Suprapubic skin (tissue), 4 donors: ENCODE results near the gene NOTCH2. TPM values are rescaled to one million over a fixed set of nuclear protein-coding genes. Genes with fewer than 3 reads are reported as not detected.

Source experiments
- DNase-seq, 2 donors: peaks; one replicate each; pipeline ENCODE4 v3.0.0-alpha.2; 2019; ENCODE audit warnings: low spot score in 2 of 2
- H3K27ac ChIP-seq: fragments of 200-600 bp; sonication (generic); one replicate; pipeline ENCODE4 v1.5.1; 2019
- H3K27me3 ChIP-seq: fragments of 200-600 bp; sonication (generic); one replicate; pipeline ENCODE4 v1.5.1; 2019
- H3K36me3 ChIP-seq: fragments of 200-600 bp; sonication (generic); one replicate; pipeline ENCODE4 v1.5.1; 2019
- H3K4me1 ChIP-seq: fragments of 200-600 bp; sonication (generic); one replicate; pipeline ENCODE4 v1.5.1; 2019
- H3K4me3 ChIP-seq: fragments of 200-600 bp; sonication (generic); one replicate; pipeline ENCODE4 v1.5.1; 2019; ENCODE audit warnings: mild to moderate bottlenecking
- H3K9me3 ChIP-seq: fragments of 200-600 bp; sonication (generic); one replicate; pipeline ENCODE4 v1.5.1; 2019
- CTCF ChIP-seq, 2 donors: fragments of 200-600 bp in 1 of 2; fragments of 450-650 bp in 1 of 2; sonication (generic) in 1 of 2; IDR thresholded peaks; one replicate each; pipeline ENCODE4 v1.5.1; 2016 to 2019; ENCODE audit warnings: antibody characterized with exemption in 2 of 2, mild to moderate bottlenecking in 1 of 2, moderate library complexity in 1 of 2
- EP300 ChIP-seq: sonication (generic); formaldehyde crosslinking; IDR thresholded peaks from one replicate; pipeline ENCODE4 v1.6.1; 2017; ENCODE audit warnings: antibody characterized with exemption
- POLR2A ChIP-seq, 2 donors: fragments of 450-650 bp; IDR thresholded peaks; one replicate each; pipeline ENCODE4 v1.6.1; 2017; ENCODE audit warnings: antibody characterized with exemption in 2 of 2, mild to moderate bottlenecking in 2 of 2, moderate library complexity in 2 of 2
- POLR2AphosphoS5 ChIP-seq, 3 donors: sonication (generic); formaldehyde crosslinking; IDR thresholded peaks; one replicate each; pipeline ENCODE4 v1.6.1; 2017; ENCODE audit warnings: antibody characterized with exemption in 3 of 3
- WGBS: methylation state at CpG from one replicate; pipeline ENCODE4 v1.1.5; 2018; 5-methylcytosine and 5-hydroxymethylcytosine counted together
- total RNA-seq, 4 donors: library from RNA; depleted of rRNA; stranded (reverse); fragments of >200 nt; gene quantifications; one replicate each; pipeline ENCODE4 v1.1.0, GENCODE V29; 2016

NOTCH2 gene
- total RNA-seq, 4 donors from 2014 or later, result 120 to 167 (median 154) TPM

- Histone ChIP-seq H3K9me3 (no peaks in the 10 kb centered on the region), H3K27me3 (no peaks in the 10 kb centered on the region), H3K4me3 (no peak overlapping the region), H3K27ac (no peak overlapping the region), H3K4me1 (peaks cover 35% of the 10 kb centered on the region), H3K36me3 (peaks cover 15% of the 10 kb centered on the region)
- WGBS, result 60% methylated on average over 3 of the region's 3 CpGs
- TF ChIP-seq POLR2A (IDR thresholded peaks at IDR 0.05) (no peak), EP300 (no peak), CTCF (IDR thresholded peaks at IDR 0.05) (no peak), POLR2AphosphoS5 (IDR thresholded peaks at IDR 0.05) (no peak)
- DNase-seq, result no peak
Observed at GRCh38 chr1:119986007-119986497, 83.4 kb downstream of the NOTCH2 start.

DNA sequence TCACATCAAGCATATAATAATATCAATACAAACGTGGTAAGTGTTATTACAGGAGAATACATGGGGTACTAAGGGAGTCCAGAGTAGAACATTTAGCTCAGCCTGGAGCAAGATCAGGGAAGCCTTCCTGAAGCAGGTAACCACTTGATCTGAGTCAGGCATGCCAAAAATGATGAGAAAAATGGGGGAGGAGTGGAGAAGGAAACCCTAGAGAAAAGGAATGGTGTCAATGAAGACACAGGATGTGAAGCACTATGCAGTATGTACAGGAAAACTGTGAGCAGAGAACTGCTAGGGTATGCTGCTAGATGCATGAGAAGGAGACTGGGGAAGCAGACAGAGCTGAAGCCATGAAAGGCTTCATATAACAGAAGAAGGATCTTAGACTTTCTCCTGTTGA, 84.7 kb downstream of the NOTCH2 start:
- H3K36me3 ChIP-seq, result peaks cover 15% of the 10 kb centered on the region
- peaks cover 35% of the 10 kb centered on the region for H3K4me1 ChIP-seq
- no peak for TF ChIP-seq POLR2AphosphoS5 (IDR thresholded peaks at IDR 0.05)
- no peak for TF ChIP-seq POLR2A (IDR thresholded peaks at IDR 0.05)
- no peak for TF ChIP-seq EP300
- TF ChIP-seq CTCF (IDR thresholded peaks at IDR 0.05), result no peak
- no peak for DNase-seq
- no peaks in the 10 kb centered on the region for H3K27me3 ChIP-seq
- H3K27ac ChIP-seq, result no peak overlapping the region
- no peak overlapping the region for H3K4me3 ChIP-seq
- H3K9me3 ChIP-seq, result no peaks in the 10 kb centered on the region
- 56% methylated on average over 1 of the region's 1 CpG for WGBS

- Histone ChIP-seq H3K4me3 (no peak overlapping the region), H3K36me3 (peaks cover 15% of the 10 kb centered on the region), H3K9me3 (no peaks in the 10 kb centered on the region), H3K4me1 (peaks cover 36% of the 10 kb centered on the region), H3K27me3 (no peaks in the 10 kb centered on the region), H3K27ac (no peak overlapping the region)
- TF ChIP-seq POLR2A (IDR thresholded peaks at IDR 0.05) (no peak), CTCF (IDR thresholded peaks at IDR 0.05) (no peak), POLR2AphosphoS5 (IDR thresholded peaks at IDR 0.05) (no peak), EP300 (no peak)
- DNase-seq, result no peak
- 21% methylated on average over 1 of the region's 1 CpG for WGBS
Observed at GRCh38 chr1:119981986-119982815, 87.3 kb downstream of the NOTCH2 start.

GRCh38 chr1:119981496-119981895, 88.0 kb downstream of the NOTCH2 start:
- H3K27ac ChIP-seq, result no peak overlapping the region
- peaks cover 29% of the 10 kb centered on the region for H3K4me1 ChIP-seq
- WGBS, result 82% methylated on average over 5 of the region's 5 CpGs

More at GRCh38 chr1:119981496-119981895, 88.0 kb downstream of the NOTCH2 start:
- H3K27me3 ChIP-seq, result no peaks in the 10 kb centered on the region
- no peak for DNase-seq
- H3K9me3 ChIP-seq, result no peaks in the 10 kb centered on the region
- no peak overlapping the region for H3K4me3 ChIP-seq
- TF ChIP-seq CTCF (IDR thresholded peaks at IDR 0.05), result no peak
- TF ChIP-seq POLR2AphosphoS5 (IDR thresholded peaks at IDR 0.05), result no peak
- TF ChIP-seq POLR2A (IDR thresholded peaks at IDR 0.05), result no peak
- no peak for TF ChIP-seq EP300
- H3K36me3 ChIP-seq, result peaks cover 14% of the 10 kb centered on the region
